ENCODE data around the gene C3orf62.
A peak's percentile ranks its signal among the peaks of the same experiment; 100 is the strongest.

Gene C3orf62

DNA sequence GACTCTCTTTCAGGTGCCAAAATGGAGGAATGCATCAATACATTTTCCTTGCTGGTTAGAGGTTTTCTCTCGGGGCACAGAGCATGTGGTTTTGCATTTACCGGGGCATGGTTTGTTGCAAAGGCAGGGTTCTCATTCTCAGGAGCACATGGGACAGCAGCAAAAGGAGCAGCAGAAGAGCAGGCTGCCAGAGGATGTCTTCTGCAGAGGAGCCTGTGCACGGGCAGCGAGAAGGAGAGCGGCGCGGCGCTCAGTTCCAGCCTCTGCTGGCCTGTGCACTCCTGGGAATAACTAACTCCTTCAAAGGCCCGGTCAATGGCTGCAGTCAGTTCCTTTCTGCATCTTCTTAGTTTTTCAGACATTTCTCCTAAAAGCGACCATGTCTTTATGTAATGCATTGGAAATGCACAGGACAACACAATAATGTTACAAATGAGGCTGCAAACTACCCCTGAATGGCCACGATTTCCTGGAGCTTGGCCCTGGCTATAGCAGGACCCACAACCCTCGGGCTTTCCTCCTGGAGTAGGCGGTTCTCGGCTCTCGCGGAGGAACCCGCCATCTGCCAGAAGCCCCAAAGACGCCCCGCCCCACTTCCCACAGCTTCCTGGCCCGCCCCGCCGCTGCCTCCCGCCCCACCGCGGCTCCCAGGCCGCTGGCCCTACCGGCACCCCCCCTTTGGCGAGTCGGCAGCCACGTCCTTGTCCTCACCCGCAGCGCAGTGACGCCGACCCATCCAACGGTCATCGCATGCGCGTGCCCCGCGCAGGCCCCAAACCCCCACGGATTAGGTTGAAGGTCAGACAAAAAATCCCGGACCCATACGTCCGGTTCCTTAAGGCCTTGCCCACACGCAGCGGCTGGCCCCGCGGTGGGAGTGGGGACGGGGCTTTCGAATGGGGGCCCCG lies at the start of gene C3orf62:
TSS of gene C3orf62 (minus strand) at position 758 of the 908 bp plus-strand sequence. CDS start at position 398, 360 bp downstream.
- peak within 1 kb of the TSS; percentile 75 for H3K4me2 ChIP-seq (ENCODE audit: low read length)
- no peaks in the 10 kb centered on the region for H3K27me3 ChIP-seq (ENCODE audit: control insufficient read depth, low read length)
- H3K9me3 ChIP-seq (ENCODE audit: control insufficient read depth, insufficient read depth, low read length): no peaks in the 10 kb centered on the region
- H3K4me1 ChIP-seq (ENCODE audit: control insufficient read depth, low read length): peaks cover 21% of the 10 kb centered on the region
- H3F3A ChIP-seq (ENCODE audit: control insufficient read depth, insufficient read depth): peaks cover 11% of the 10 kb centered on the region; the same call in 1 of the 2 replicates
- no peak for TF ChIP-seq EZH2phosphoT487 (IDR thresholded peaks at IDR 0.05; ENCODE audit: borderline replicate concordance, low read length)
- TF ChIP-seq, protein P1, sequence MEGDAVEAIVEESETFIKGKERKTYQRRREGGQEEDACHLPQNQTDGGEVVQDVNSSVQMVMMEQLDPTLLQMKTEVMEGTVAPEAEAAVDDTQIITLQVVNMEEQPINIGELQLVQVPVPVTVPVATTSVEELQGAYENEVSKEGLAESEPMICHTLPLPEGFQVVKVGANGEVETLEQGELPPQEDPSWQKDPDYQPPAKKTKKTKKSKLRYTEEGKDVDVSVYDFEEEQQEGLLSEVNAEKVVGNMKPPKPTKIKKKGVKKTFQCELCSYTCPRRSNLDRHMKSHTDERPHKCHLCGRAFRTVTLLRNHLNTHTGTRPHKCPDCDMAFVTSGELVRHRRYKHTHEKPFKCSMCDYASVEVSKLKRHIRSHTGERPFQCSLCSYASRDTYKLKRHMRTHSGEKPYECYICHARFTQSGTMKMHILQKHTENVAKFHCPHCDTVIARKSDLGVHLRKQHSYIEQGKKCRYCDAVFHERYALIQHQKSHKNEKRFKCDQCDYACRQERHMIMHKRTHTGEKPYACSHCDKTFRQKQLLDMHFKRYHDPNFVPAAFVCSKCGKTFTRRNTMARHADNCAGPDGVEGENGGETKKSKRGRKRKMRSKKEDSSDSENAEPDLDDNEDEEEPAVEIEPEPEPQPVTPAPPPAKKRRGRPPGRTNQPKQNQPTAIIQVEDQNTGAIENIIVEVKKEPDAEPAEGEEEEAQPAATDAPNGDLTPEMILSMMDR (IDR thresholded peaks at IDR 0.05; ENCODE audit: low read depth, low read length, poor library complexity, severe bottlenecking): no peak
- H4K20me1 ChIP-seq (ENCODE audit: control insufficient read depth, insufficient read depth, low read depth, low read length): no peaks in the 10 kb centered on the region
- H3K36me3 ChIP-seq (ENCODE audit: control insufficient read depth, low read length): peaks cover 29% of the 10 kb centered on the region
- H3K4me3 ChIP-seq (ENCODE audit: low read length): peak within 1 kb of the TSS; percentile 67
- H3K9me2 ChIP-seq (replicated peaks; ENCODE audit: control insufficient read depth, low read length): no peaks in the 10 kb centered on the region
- 0 out of 2 replicates have a peak within 1 kb of the TSS, but pooled peaks have one; percentile 8 for H3K27ac ChIP-seq (ENCODE audit: low read depth, low read length)
- H3K79me2 ChIP-seq (ENCODE audit: control insufficient read depth, low read length): no peaks in the 10 kb centered on the region

GRCh38 chr3:49324768-49325167 lies 47.7 kb upstream of the C3orf62 start:
- TF ChIP-seq EZH2phosphoT487 (IDR thresholded peaks at IDR 0.05; ENCODE audit: borderline replicate concordance, low read length): no peak
- TF ChIP-seq, protein P1 (IDR thresholded peaks at IDR 0.05; ENCODE audit: low read depth, low read length, poor library complexity, severe bottlenecking): no peak
- Histone ChIP-seq H4K20me1 (ENCODE audit: control insufficient read depth, insufficient read depth, low read depth, low read length) (no peaks in the 10 kb centered on the region), H3K36me3 (ENCODE audit: control insufficient read depth, low read length) (peaks cover 77% of the 10 kb centered on the region)

DNA sequence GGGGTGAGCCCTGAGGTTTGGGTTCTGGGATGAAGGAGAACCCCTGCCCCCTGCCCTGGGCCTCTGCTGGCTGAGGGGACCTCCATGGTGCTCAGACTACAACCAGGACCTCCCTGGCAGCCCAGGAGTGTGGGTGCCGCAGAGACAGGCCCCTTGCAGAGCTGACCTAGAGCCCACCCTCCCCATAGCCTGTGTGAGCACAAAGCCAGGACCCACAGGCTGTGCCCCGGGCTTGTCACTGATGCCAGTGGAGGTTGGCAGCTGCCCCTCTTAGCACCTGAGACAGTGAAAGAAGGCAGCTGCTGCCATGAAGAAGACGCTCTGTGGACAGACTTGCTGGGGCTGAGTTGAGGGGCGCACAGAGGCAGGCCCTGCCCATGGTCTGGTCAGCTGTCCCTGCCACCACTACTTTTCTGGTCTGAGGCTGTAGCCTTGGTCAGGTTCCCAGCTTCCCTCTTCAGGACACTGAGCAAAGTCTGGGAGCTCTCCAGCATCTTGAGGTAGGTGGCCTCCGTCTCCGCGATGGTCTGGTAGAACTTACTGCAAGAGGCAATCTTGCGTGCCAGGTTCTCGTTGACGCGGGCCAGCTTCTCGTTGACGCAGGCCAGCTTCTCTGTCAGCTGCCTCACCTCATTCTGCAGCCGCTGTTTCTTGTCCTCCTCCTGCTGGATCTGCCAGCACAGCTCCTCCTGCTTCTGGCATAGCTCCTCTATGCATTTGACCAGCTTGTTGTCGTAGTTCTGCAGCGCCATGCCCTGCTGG lies 39.8 kb upstream of the C3orf62 start:
- Histone ChIP-seq H3K4me3 (ENCODE audit: low read length) (no peak overlapping the region), H3K4me2 (ENCODE audit: low read length) (no peak overlapping the region), H4K20me1 (ENCODE audit: control insufficient read depth, insufficient read depth, low read depth, low read length) (no peaks in the 10 kb centered on the region), H3K27me3 (ENCODE audit: control insufficient read depth, low read length) (no peaks in the 10 kb centered on the region), H3K9me3 (ENCODE audit: control insufficient read depth, insufficient read depth, low read length) (no peaks in the 10 kb centered on the region), H3K79me2 (ENCODE audit: control insufficient read depth, low read length) (no peaks in the 10 kb centered on the region), H3K27ac (ENCODE audit: low read depth, low read length) (no peak overlapping the region), H3K36me3 (ENCODE audit: control insufficient read depth, low read length) (peaks cover 47% of the 10 kb centered on the region), H3F3A (ENCODE audit: control insufficient read depth, insufficient read depth) (no peaks in the 10 kb centered on the region), H3K4me1 (ENCODE audit: control insufficient read depth, low read length) (no peaks in the 10 kb centered on the region), H3K9me2 (replicated peaks; ENCODE audit: control insufficient read depth, low read length) (no peaks in the 10 kb centered on the region)
- no peak for TF ChIP-seq EZH2phosphoT487 (IDR thresholded peaks at IDR 0.05; ENCODE audit: borderline replicate concordance, low read length)
- TF ChIP-seq, protein P1 (IDR thresholded peaks at IDR 0.05; ENCODE audit: low read depth, low read length, poor library complexity, severe bottlenecking): no peak

More at GRCh38 chr3:49324768-49325167, 47.7 kb upstream of the C3orf62 start:
- no peak overlapping the region for H3K4me2 ChIP-seq (ENCODE audit: low read length)
- H3K27ac ChIP-seq (ENCODE audit: low read depth, low read length): no peak overlapping the region
- H3K9me2 ChIP-seq (replicated peaks; ENCODE audit: control insufficient read depth, low read length): no peaks in the 10 kb centered on the region
- no peaks in the 10 kb centered on the region for H3K27me3 ChIP-seq (ENCODE audit: control insufficient read depth, low read length)
- H3K79me2 ChIP-seq (ENCODE audit: control insufficient read depth, low read length): peaks cover 4% of the 10 kb centered on the region; the same call in 1 of the 2 replicates
- no peaks in the 10 kb centered on the region for H3F3A ChIP-seq (ENCODE audit: control insufficient read depth, insufficient read depth)
- no peaks in the 10 kb centered on the region for H3K9me3 ChIP-seq (ENCODE audit: control insufficient read depth, insufficient read depth, low read length)
- H3K4me3 ChIP-seq (ENCODE audit: low read length): no peak overlapping the region
- no peaks in the 10 kb centered on the region for H3K4me1 ChIP-seq (ENCODE audit: control insufficient read depth, low read length)

All from DOHH2 (cell line).